ENCODE data around the gene ALG12.

ALG12 gene

DNA sequence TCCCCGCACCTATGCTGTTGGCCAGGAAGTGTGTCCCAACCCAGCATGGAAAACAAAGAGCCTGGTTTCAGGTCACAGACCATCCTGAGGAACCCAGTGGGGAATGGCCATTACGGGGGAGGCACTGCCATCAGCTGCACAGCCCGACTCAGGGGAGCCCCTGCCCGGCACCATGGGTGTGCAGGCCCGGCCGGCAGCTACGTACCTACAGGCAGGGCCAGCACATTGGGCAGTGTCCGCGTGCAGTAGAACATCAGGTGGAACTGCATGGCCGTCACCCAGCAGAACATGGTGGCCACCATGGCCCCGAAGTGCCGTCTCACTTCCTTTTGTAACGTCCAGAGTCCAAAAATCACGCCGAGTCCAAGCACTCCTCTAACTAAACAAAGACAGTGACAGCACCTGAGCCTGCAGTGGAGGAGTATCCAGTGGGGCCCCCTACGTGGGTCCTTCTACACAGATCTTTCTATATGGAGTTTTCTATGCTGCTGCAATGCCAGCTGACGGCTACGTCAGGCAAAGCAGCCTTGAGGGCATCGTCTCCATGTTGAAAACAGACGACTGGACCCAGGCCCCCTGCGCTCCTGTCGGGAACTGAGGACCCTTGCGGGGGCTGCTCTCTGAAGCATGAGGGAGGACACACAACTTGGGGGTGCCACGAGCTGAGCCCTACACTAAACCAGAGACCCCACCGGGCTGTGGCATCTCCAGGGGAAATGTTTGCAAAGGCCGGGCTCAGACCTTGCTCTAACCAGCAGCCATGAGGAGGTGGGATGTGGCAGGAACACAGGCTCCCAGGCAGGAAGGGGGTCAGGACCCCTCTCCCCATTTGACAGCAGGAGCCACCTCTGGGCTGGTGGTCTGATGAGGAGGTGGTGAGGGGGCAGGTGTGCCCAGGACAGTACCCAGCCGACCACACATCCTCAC, 7.7 kb downstream of the ALG12 start:
- no peak for DNase-seq

DNA sequence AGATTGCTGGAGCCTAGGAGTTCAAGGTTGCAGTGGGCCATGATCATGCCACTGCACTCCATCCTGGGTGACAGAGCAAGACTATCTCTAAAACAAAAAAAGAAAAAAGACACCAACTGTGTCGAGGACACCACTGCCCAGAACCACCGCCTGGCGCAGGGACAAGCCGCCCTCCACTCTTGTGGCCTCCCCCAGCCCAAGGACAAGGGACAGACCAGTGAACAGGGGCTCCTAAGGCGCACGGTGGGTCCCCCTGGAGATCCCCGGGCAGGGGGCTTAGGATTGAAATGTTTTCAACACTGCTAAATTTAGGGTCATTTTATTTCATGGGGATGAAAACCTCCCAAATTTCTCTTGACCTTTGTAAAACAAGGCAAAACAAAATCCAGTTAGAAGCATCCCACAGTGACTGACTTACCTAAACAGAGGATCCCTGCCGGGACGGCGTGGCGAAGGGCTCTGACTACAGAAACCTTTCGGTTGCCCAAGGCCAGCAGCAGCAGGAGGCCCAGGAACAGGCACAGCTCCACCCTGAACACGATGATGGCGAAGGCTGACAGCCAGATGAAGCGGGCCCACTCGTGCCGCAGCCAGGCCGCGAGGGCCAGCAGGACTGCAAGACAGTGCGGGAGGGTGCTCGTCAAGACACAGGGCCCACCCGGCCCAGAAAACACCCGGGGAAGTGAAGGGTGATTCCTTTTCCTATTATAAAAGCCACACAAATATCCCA, 8.6 kb downstream of the ALG12 start:
- DNase-seq = no peak

DNA sequence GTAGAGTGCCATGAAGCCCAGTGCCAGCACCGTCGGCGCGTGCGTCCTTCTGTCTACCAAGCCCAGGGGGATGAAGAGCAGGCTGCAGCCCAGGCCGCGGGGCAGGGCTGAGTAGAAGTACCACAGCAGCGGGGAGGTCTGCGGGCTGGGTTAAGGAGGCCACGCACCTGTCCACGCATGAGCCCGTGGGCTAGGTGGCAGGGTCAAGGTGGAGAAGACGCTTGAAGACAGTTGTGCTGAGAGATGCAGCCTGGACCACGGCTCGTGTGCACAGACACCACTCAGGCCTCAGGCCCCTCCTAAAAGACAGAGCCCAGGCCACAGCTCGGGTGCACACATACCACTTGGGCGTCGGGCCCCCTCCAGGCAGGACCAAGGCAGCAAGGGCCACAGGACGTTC, 10.4 kb downstream of the ALG12 start:
- DNase-seq = no peak

DNA sequence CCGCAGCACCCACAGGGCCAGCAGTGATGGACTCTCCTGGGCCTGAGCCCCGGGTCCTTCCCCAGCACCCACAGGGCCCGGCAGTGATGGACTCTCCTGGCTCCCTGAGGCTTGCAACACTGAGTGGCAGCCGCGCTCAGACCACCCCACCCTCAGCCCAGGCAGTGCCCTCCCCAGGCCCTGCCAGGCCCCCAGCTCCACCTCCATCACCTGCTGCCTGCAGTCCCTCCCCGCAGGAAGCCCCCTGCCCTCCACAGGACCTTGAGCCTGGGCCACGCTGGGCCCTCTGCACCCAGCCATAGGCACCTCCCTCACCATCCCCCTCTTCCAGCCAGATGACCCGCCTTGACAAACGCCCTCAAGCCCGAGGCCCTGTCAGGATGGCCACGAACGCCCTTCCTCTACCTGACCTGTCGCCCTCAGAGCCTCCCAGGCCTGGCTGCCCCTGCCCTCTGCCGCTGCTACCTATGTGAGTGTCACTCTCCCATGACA, 11.4 kb downstream of the ALG12 start:
- no peak for DNase-seq

DNA sequence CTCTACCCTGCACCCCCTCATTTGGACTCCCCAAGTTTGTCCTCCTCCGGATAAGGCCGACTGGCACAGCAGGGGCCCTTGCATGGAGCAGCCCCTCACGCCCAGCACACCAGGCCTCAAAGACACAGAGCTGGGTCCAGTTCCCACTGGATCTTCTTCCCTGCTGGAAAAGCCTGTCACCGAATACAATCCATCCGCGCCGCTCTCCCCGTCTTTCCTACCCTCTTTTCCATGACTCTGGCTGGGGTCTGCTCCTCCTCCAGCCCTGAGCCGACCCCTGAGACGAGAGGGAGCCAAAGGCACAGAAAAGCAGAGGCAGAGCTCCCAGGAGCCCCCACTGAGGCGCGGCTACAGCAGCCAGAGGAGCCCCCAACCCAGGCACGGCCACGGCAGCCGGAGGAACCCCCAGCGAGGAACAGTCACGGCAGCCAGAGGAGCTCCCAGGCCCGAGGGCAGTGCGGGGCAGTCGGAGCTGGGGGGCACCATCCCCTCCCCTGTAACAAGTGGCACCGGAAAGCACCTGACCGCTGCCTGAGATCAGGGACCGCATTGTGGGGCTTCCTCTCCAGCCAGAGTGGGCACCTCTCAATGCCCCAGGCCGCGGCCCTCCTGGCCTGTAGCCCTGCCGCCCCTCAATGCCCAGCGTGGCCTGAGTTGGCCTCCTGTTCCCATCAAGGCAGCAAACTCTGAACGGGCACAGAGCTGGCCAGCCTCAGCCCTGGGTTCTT, 12.0 kb downstream of the ALG12 start:
- no peak for DNase-seq

DNA sequence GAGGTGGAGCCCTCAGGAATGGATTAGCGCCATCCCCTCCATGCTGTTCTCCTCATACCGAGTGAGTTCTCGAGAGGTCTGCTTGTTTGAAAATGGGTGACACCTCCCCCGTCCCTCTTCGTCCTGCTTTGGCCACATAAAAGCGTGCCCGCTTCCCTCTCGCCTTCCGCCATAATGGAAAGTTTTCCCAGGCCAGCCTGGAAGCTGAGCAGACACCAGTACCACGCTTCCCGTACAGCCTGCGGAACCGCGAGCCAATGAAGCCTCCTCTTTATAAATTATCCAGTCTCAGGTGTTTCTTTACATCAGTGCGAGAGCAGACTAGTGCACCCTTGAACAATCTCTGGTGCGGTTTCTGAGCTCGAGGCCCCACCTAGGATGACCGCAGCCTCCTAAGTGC, 12.8 kb downstream of the ALG12 start:
- DNase-seq = no peak

DNA sequence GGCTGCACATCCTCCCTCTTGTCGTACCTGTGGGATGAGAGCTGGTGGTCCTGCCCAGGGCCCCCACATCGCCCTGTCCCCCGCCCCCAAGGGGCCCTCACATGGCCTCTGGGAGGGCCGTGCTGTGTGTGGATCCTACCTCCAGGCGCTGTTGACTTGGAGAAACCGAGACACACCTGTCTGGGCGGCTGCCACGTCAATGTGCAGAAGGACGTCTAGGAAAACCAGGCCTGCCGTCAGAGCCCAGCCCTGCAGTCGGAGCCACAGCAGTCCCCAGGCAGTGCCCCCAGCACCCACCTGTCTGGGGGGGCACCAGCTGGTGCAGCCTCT, 14.2 kb downstream of the ALG12 start:
- no peak for DNase-seq

DNA sequence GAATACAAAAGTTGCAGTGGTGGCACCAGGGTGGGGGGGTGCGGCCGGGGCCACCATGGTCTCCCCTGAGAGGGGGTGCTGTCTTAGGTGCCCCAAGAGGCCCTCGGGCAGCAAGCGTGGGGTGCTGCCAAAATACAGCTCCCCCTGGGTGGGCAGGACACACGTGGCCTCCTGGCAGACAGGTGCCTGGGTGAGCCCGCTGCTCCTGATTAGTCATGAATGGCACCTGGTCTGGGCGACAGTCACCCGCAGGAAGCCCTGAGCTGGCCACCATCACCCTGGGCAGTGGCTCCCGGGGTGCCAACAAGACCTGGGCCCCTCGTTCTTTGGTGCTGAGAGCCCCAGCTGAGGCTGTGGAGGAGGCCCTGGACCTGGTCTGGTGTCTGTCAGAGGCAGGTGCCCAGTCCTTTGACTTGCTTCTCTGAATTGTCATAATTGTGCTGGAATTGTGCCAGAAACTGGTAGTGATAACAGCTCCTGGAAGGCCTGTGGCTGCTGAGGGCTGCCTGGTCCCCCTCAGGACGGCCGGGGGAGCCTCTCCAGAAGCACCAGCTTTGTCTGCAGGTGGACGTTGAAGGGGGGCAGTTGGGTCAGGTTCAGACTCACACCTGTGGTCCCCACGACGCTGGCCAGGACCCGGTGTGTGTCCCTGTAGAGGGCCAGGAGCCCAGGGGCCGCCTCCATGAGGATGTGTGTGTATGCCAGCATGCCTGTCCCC, 14.8 kb downstream of the ALG12 start:
- DNase-seq = no peak

DNA sequence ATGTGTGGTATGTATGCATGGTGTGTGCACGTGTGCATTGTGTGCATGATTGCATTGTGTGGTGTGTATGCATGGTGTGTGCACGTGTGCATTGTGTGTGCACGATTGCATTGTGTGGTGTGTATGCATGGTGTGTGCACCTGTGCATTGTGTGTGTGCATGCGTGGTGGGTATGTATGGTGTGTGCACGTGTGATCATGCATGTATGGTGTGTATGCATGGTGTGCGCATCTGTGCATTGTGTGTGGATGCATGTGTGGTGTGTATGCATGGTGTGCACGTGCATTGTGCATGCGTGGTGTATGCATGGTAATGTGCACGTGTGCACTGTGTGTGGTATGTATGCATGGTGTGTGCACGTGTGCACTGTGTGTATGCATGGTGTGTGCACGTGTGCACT, 16.8 kb downstream of the ALG12 start:
- no peak for DNase-seq

DNA sequence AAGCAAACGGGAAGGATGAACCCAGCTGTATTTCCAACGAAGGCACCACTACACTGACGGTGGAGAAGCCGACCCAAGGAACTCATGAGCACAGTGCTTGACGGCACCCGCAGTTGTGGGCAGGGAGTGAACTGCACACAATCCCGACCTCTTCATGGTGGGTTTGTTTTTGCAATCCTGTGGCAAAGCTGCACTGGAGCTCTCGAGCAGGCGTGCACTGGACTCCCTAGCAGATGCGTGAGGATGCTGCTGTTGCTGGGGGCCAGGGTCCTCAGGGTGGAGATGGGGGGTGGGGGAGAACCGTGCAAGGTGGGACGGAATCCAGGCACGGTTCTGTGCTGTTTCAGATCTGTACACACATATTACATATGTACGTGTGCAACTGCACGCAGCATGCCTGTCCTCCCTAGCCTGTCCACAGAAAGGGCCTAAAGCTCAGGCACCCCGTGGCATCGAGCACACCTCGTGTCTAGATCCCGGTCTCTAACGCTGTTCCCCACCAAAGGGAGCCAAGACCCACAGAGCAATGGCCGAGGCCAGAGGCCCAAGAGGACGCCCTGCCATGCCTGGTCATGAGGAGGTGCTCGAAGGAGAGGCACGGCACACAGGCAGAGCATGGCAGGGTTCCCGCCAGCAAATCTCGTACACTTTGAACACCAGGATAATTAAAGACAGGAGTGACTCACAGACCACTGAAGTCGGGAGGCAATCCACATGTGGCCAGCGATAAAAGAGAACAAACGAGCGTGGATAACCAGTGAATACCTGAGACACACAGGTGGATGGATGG, 17.6 kb downstream of the ALG12 start:
- DNase-seq = no peak

DNA sequence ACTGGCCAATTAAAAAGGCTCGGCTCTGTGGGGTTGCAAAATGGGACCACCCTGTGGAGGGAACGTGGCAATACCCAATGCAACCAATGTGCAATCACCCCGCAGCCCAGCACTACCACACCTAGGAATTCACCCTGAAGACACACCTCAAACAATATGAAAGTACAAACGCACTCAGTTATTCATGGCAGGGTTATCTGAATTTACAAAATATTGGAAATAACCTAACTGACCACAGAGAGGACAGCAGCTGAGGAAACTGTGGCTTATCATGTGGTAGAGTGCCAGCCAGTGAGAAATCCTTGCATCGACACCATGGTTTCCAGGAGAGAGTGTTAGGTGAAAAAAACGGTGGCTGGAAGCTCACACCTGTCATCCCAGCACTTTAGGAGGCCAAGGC, 18.7 kb downstream of the ALG12 start:
- no peak for DNase-seq

DNA sequence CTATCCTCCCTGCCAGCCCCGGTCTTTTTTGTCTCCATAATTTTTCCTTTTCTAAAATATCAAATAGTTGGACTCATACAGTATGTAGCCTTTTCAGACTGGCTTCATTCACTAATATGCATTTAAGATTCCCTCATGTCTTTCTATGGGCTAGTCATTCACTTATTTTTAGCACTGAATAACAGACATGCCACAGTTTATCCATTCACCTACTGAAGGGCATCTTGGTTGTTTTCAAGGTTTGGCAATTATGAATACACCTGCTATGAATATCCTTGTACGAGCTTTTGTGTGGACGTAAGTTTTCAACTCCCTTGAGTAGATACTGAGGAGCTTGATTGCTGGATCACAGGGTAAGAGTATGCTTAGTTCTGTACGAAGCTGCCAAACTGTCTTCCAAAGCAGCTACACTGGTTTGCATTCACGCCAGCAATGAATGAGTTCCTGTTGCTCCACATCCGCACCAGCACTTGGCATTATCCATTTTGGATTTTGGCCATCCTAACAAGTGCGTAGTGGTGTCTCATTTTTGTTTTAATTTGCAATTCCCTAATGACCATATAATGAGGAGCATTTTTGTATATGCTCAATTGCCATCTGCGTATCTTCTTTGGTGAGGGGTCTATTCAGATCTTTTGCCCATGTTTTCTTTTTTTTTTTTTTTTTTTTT, 21.1 kb downstream of the ALG12 start:
- no peak for DNase-seq

DNA sequence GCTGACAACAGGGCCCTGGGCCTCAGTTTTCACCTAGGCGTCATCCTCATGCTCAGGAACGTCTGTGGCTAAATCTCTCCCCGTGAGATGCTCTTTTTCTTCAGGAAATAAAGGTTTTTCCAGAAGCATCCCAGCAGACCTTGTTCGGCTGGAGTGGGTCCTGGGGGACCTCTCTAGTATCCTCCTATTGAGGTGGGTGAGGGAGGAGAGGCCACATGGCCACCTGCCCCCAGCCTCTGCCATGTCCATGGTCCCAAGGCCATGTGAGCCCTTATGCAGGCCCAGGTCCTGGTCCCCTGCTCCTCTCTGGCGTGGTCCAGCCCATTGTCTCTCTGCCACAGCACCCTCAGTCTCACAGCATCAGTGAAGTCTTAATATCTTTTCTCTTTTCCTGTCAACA, 22.0 kb downstream of the ALG12 start:
- no peak for DNase-seq

DNA sequence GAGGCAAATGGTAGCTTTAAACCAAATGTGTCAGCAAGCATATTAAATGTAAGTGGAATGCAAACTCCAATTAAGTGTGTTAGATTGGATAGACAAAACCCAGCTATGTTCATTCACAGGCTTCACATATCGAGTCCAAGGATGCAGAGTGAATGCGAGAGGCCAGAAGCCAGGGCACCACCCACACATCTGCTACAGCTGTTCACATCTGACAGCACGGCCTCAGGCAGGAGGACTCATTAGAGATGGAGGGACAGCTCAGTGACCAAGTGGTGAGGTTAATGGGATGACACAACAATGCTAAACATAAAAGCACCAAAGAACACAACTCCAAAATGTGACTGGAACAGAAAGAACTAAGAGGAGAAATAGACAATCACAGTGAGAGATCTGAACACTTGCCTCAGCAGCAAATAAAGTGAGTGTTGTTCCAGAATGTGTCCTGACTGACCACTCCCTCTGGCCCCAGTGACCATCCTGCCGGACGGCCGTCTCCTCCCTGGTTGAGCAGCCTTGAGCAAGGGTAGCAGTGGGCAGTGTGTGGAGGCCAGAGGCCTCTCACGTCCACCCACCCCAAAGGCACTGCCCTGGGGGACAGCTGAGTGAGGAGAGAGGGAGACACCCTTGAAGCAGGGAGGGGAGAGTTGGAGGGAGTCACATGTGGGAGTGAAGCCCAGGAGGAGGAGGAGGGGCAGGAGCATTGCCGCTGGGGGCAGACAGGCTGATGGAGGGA, 23.8 kb downstream of the ALG12 start:
- DNase-seq = no peak

DNA sequence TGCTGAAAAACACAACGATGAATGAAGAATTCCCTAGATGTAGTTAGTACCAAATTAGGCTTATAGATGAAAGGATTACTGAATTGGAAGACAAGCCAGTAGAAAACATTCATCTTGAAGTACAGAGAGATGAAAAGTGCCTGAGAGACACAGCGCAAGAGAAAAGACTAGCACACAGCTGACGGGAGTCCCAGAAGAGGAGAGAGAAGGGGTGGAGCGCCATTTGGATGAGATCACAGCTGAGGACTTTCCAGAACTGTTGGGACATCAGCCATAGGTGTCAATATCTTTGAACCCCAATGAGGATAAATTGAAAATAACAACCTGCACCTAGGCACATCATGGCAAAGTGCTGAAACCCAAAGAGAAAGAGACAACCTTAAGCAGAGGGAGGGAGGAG, 25.2 kb downstream of the ALG12 start:
- no peak for DNase-seq

DNA sequence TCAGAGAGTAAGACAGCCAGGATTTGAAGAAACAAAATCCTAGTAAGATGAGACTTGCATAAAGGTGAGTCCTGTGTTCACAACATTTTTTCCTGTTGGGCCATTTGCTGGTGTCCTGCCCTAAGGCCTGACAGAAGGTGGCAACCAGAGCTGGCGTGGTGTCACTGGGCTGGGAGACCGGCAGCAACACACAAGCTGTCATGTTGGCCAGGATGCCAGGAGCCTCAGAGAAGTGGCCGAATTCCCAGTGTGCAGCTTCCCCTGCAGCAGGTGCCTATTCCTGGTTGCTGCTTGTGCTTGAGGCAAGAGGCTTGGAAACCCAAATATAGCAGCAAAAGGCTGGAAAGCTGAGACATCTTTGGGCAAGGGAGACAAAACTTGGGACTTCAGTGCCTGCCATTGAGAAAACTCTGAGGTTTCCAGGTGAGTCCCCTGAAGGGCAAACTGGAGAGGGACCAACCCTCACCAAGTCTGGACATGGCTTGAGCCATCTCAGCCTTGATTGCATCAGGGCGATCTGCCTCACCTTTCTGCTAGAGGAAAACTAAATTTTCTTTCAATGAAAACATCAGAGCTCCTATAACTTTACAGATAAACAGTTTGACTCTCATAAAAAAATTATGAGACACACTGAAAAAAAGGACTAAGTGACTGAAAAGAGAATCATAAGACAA, 25.9 kb downstream of the ALG12 start:
- DNase-seq = no peak

DNA sequence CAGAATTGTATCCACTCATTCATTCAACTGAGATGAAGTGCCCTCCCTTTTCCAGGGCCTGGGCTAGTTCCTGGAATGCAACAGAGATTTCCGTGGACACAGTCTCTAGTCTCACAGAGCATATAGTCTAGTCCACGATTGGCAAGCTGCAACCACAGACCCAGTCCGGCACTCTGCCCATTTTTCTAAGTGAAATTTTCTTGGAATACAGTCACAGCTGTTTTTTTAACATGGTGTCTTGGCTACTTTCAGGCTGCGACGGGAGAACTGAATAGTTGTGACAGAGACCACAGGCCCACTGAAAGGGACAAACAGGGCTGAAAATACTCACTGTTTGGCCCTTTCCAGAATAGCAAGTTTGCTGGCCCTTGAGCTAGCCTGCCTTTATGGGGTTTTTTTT, 29.2 kb downstream of the ALG12 start:
- DNase-seq = no peak

DNA sequence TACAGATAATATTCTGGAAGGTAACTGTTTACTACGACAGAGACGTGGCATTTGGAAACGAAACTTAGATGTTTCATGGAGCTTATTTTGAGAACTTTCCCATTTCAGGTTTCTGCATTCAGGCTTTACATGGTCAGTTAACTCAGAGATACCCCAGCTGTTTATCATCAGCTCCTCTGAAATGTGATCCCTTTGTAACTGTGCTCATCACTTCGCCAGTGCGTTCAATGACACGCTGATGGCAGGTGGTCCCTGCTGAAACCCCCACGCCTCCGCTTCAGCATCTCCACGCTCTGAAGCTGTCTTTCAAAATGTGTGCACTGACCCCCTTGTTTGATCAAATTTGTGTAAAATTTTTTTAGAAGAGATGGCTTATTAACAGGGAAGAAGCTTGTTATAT, 30.5 kb downstream of the ALG12 start:
- DNase-seq = no peak

DNA sequence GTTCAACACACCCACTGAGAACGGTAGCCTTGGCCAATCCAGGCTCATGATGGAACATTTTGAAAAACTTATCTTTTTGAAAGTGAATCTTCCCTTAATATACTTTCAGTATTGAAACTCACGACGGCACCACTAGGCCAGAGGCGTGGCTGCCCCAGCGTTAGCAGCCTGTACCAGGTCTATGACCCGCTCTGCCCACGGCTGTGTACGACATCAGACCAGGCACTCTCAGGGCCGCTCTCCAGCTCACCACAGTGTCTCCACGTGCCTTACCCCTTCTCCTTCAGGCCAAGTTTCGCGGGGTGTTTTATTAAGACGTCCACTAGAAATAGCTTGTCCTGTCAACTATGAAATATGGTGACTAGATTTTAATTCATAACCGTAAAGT, 31.2 kb downstream of the ALG12 start:
- DNase-seq = no peak

DNA sequence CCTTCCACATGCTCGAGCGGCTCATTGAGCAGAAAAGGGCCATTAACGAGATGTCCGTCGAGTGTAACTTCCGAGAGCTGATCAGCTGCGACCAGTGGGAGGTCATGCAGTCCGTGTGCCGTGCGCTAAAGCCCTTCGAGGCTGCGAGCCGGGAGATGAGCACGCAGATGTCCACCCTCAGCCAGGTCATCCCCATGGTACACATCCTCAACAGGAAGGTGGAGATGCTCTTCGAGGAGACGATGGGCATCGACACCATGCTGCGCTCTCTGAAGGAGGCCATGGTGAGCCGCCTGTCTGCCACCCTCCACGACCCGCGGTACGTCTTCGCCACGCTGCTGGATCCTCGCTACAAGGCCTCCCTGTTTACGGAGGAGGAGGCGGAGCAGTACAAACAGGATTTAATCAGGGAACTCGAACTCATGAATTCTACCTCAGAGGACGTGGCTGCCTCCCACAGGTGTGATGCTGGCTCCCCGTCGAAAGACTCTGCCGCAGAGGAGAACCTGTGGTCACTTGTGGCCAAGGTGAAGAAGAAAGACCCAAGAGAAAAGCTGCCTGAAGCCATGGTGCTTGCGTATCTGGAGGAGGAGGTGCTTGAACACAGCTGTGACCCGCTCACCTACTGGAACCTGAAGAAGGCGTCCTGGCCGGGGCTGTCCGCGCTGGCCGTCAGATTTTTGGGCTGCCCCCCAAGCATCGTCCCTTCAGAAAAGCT, 31.7 kb downstream of the ALG12 start:
- DNase-seq = no peak

All from stimulated activated CD4-positive, alpha-beta T cell treated with anti-CD3 and anti-CD28 coated beads, Interleukin-2, amount 100 ng/mL, for 24 hours (primary cell).